NOMO-1 treated with dmso at 0.1 percent for 144 hours (cell line): ENCODE data around the gene BEND4.
"Not testable (repeated sequence)": the region's sequence is repeated elsewhere in the genome, so short reads cannot be mapped to it uniquely, and the experiment has no call there.

Experiments
- DNase-seq: peaks from one replicate; lab custom pipeline; 2025; ENCODE audit not compliant: unreplicated experiment; lab: John Stamatoyannopoulos, UW

Gene BEND4

DNA sequence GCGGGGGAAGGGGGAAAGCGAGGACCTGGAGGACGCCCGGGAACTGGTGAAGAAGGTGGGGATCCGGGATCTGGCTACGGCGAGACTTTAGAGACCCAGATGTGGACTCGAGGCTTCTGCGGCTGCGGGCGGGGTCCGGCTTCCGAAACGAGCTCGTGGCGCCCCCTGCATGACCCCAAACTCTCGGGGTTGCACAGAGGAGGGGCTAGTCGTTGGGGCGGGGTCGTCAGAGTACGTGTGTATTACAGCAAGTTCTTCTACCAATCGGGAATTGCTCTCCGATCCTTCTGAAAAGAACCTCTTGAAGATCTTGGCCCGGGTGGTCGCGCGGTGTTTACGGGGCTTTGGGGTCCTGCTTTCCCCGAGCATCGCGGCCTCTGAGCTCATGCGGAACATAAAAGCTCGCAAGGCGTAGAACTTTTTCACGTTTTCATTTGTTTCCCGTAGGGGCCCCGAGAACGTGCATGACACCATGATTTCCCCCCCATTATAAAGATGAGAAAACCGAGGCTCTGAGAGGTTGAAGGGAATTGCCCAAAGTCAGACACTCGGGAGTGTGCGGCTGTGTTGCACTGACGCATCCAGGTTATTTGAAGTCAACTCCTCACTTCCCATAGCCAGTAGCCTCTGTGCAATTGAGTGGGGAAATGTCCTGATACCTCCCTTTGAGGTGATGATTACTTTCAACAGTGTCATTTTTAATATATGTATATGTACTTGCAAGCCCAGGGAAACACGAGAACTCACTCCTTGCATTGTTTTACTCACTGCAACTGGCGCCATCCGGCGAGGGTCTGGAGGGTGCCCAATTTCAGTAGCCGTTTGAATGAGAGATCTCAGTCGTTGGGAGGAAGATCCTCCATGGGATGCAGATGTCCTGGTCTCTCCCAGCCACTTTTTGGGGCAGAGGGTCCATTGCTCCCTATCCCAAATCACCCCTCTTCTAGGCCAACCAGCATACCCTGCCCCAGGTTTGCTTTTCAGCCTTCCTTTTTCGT, at the start of gene BEND4:
Gene BEND4 (minus strand): TSS at position 149 of the 998 bp plus-strand sequence. CDS start 512 bp downstream, outside the sequence.
- DNase-seq, result no peak

DNA sequence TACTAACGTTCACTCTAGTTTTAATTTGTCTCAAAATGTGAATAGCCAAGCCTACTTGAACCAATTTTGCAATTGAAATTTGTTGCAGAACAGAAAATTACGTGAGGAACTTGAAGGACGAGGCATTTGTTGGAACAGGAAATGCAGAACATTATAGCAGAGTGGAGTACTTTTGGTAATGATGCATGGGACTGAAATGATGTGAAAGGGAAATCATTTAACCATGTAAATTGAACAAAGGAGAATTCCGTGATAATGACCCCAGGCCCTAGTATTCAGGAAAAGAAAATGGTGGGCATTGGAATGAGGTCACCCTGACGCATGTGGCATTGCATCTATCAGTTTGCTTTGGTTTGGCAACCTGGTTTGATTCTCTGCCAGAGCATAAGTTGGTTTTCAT, 44.9 kb upstream of the BEND4 start:
- DNase-seq, result no peak

DNA sequence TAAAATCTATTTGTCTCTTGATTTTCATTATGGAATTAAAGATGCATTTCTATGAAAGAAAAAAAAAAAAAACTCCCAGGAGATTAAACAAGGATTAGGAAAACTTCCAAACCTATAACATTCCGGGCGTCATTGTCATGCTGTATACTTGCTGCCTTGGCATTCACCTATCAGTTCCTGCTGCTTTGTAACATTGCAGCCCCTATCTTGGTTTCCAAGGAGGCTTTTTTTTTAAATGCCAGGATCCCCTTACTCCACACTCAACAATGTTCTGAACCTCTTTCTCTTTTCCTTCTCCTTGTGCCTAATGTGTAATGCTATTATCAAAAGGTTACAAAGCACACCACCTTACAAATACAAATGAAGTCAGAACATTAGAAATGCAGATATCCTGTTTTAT, 20.5 kb upstream of the BEND4 start:
- no peak for DNase-seq

GRCh38 chr4:42172128-42172790, 19.8 kb upstream of the BEND4 start:
- DNase-seq, result no peak

GRCh38 chr4:42167709-42168108, 15.3 kb upstream of the BEND4 start:
- no peak for DNase-seq

DNA sequence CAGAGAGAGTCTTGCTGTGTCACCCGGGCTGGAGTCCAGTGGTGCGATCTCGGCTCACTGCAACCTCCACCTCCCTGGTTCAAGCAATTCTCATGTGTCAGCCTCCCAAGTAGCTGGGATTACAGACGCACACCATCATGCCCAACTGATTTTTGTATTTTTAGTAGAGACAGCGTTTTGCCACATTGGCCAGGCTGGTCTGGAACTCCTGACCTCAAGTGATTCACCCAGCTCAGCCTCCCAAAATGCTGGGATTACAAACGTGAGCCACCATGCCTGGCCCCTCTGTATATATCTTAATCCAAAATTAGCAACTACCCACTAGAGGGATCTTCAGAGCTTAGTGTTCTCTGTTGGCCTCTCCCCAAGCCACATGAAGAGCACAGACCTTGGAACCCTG, 13.7 kb upstream of the BEND4 start:
- not testable (repeated sequence) for DNase-seq

GRCh38 chr4:42159271-42160001, 7.0 kb upstream of the BEND4 start:
- DNase-seq, result no peak

- no peak for DNase-seq
Measured at GRCh38 chr4:42151568-42152506, 618 bp downstream of the BEND4 start.

GRCh38 chr4:42150653-42151567, 1.5 kb downstream of the BEND4 start:
- no peak for DNase-seq

DNA sequence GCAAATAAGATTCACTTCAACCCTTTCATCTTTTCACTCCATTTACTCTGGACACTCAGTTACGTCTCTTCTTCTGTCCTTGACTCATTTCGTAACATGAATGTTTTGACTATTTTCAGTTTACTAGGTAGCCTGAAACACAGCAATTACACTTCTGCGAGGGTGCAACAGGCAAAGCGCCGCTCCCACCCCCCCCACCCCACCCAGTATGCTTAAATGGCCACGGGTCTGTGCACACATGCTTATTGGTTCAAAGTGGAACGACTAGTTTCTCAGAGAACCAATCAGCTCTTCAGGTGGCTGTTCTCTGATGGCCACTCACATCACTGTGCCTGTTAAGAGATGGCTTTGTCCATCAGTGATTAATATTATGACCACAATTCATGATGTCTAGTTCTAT, 3.5 kb downstream of the BEND4 start:
- DNase-seq, result no peak

GRCh38 chr4:42148425-42148824, 4.0 kb downstream of the BEND4 start:
- DNase-seq, result no peak

GRCh38 chr4:42144028-42144427, 8.4 kb downstream of the BEND4 start:
- no peak for DNase-seq

DNA sequence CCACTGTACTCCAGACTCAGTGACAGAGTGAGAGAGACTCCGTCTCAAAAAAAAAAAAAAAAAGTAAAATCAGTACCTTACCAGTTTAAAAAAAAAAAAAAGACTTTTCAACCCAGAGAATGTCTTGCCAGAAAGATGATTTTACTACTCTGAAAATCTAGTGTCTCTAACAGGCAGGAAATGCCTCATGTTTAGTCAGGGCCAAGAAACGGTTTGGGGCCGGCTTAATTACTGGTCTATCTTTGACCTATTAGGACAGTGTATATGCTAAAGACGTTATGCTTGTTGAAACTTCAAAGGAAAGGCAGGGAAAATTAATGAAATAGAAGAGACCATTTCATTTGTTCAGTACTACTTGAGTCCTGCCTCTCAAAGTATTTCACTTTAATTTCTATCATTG, 9.9 kb downstream of the BEND4 start:
- DNase-seq, result no peak

GRCh38 chr4:42136371-42136770, 16.1 kb downstream of the BEND4 start:
- no peak for DNase-seq

- no peak for DNase-seq
Measured at GRCh38 chr4:42133006-42133405, 19.4 kb downstream of the BEND4 start.

DNA sequence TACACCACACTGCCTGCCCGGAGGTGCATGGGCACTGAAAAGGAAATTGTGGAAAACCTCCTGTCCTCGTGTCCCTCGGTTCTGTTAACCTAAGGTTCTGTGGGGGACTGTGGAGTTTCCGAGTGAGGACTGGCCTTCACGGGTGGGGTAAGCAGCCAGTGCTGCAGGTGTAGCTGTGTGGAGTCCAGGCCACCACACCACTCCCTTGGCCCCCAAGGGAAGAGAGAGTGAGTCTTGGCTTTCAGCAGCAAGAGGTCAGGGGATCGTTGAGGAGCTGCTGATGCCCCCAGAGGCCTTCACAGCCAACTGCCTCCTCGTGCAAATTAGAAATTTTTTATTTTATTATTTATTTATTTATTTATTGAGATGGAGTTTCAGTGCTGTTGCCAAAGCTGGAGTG, 20.4 kb downstream of the BEND4 start:
- DNase-seq, result no peak

DNA sequence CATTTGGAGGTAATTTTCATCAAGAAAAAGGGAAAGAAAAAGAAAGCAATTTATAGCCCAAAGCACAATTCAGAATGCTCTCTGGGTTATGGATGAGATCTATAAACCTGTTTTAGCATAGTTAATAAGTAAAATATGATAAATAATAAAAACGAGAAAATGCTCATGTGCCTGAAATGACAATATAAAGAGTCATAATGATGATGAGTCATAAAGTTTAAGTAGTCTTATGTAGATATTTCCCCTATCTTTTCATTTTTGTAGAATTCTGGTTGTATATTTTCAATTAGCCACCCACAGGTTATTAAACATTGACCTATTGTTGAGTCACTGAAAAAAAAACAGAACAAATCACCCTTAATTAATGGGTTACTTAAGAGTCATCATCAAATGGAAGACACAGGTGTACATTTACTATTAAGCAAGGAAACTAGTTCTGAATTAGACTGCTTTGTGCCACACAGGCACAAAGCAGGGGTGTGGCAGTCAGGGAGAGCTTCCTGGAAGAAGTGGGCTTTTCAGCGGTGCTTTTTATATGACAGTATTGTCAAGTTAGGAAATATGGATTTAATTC, 29.3 kb downstream of the BEND4 start:
- DNase-seq, result no peak

GRCh38 chr4:42122237-42122636, 30.2 kb downstream of the BEND4 start:
- DNase-seq, result no peak

DNA sequence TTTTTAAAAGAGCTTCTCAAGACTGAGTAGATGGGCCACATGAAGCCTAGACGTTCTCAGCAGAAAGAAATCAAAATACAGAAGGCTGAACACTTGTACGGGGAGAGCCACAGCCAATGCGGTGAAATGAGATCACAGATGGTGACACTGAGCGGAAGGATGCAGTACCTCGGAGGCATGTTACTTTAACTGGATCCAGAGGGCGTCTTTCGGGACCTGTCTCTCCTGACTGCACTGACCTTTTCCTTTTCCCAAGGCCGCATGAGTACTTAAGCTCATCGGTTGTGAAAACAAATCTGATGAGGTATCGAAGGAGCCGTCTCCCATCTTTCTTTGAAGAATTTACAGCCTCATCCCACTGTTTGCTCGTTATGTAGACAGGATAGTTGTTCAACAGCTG, 32.6 kb downstream of the BEND4 start:
- no peak for DNase-seq
